Keratinocyte (primary cell): ENCODE results near the gene CD96. TPM values are rescaled to one million over a fixed set of nuclear protein-coding genes. Genes with fewer than 3 reads are reported as not detected.
A peak's percentile ranks its signal among the peaks of the same experiment; 100 is the strongest.

ENCODE experiments used
- DNase-seq: peaks from one replicate; pipeline ENCODE4 v3.0.0-alpha.2; 2011; ENCODE audit warnings: low read depth, missing footprints, low spot score
- FAIRE-seq: peaks from 2 replicates; lab custom pipeline; 2011; peaks lifted over from hg19 to GRCh38; lab: Jason Lieb, UNC
- H2AFZ ChIP-seq: 2 replicates; pipeline ENCODE4 v1.6.0; 2012; ENCODE audit warnings: low read length, control low read depth, inconsistent platforms; ENCODE audit not compliant: control insufficient read depth
- H3K27ac ChIP-seq: 2 replicates; pipeline ENCODE4 v1.5.1; 2011; ENCODE audit warnings: low read length; ENCODE audit not compliant: control insufficient read depth, insufficient read depth
- H3K27me3 ChIP-seq: 3 replicates; pipeline ENCODE4 v1.6.0; 2011; ENCODE audit warnings: low read length; ENCODE audit not compliant: control insufficient read depth, insufficient read depth; ENCODE audit errors: extremely low read depth
- H3K36me3 ChIP-seq, 2 experiments: 2 replicates in 1 of 2; 3 replicates in 1 of 2; pipeline ENCODE4 v1.5.1; 2011; ENCODE audit warnings: low read length in 2 of 2, mild to moderate bottlenecking in 1 of 2; ENCODE audit not compliant: control insufficient read depth in 2 of 2, insufficient read depth in 2 of 2; ENCODE audit errors: extremely low read depth in 1 of 2
- H3K4me1 ChIP-seq: 3 replicates; pipeline ENCODE4 v1.5.1; 2011; ENCODE audit warnings: low read length; ENCODE audit not compliant: control insufficient read depth, insufficient read depth; ENCODE audit errors: extremely low read depth
- H3K4me2 ChIP-seq: 3 replicates; pipeline ENCODE4 v1.6.0; 2011; ENCODE audit warnings: low read depth, low read length; ENCODE audit not compliant: control insufficient read depth, insufficient read depth; ENCODE audit errors: extremely low read depth
- H3K4me3 ChIP-seq, 3 experiments: fragments of 200-600 bp in 1 of 3; sonication (generic) in 1 of 3; 2 replicates in 2 of 3; 3 replicates in 1 of 3; pipeline ENCODE4 v1.5.1; 2011 to 2016; ENCODE audit warnings: low read length in 3 of 3, mild to moderate bottlenecking in 3 of 3, control low read depth in 2 of 3, inconsistent platforms in 1 of 3, low read depth in 1 of 3, mixed read lengths in 1 of 3, mixed run types in 1 of 3, moderate library complexity in 1 of 3; ENCODE audit not compliant: control insufficient read depth in 2 of 3, insufficient read depth in 2 of 3; ENCODE audit errors: extremely low read depth in 1 of 3
- H3K79me2 ChIP-seq: 2 replicates; pipeline ENCODE4 v1.6.0; 2012; ENCODE audit warnings: low read length; ENCODE audit not compliant: control insufficient read depth, insufficient read depth
- H3K9ac ChIP-seq: 3 replicates; pipeline ENCODE4 v1.6.0; 2011; ENCODE audit warnings: low read length; ENCODE audit not compliant: control insufficient read depth, insufficient read depth; ENCODE audit errors: extremely low read depth
- H3K9me1 ChIP-seq: 3 replicates; pipeline ENCODE4 v1.6.0; 2011; ENCODE audit warnings: low read length; ENCODE audit not compliant: control insufficient read depth, insufficient read depth; ENCODE audit errors: extremely low read depth
- H3K9me3 ChIP-seq: 2 replicates; pipeline ENCODE4 v1.5.1; 2012; ENCODE audit warnings: low read depth, low read length; ENCODE audit not compliant: control insufficient read depth
- H4K20me1 ChIP-seq: 3 replicates; pipeline ENCODE4 v1.6.0; 2011; ENCODE audit warnings: low read length; ENCODE audit not compliant: control insufficient read depth, insufficient read depth; ENCODE audit errors: extremely low read depth
- CTCF ChIP-seq, 3 experiments: IDR thresholded peaks in 1 of 3; conservative IDR thresholded peaks in 1 of 3; optimal IDR thresholded peaks in 1 of 3; 2 replicates in 2 of 3; 3 replicates in 1 of 3; pipeline versions ENCODE3 to v1.5.1; 2011; ENCODE audit warnings: low read length in 3 of 3, mild to moderate bottlenecking in 3 of 3, moderate library complexity in 2 of 3, control low read depth in 1 of 3, inconsistent platforms in 1 of 3; ENCODE audit not compliant: insufficient read depth in 2 of 3; ENCODE audit errors: extremely low read depth in 1 of 3
- EZH2 ChIP-seq: IDR thresholded peaks from one replicate; pipeline ENCODE4 v1.6.1; 2012; ENCODE audit warnings: inconsistent platforms, mild to moderate bottlenecking, low read length, moderate library complexity
- dilution Hi-C: fragments of 300-500 bp; cut with MboI; formaldehyde crosslinking; loops from one replicate; pipeline ENCODE4 v1.7.0; 2020; ENCODE audit warnings: low sequenced_read_pairs; ENCODE audit not compliant: extremely low pct_ligation_motif_present
- polyA plus RNA-seq, 5 experiments: library from polyadenylated mRNA; depleted of rRNA in 3 of 5; stranded (reverse) in 3 of 5; stranded (forward) in 1 of 5; unstranded in 1 of 5; fragments of >200 nt; gene quantifications; 1 replicate in 1 of 5; 2 replicates in 3 of 5; 3 replicates in 1 of 5; pipeline versions ENCODE4 v1.2.1 to v1.2.3, GENCODE V29; 2011 to 2012; ENCODE audit warnings: missing spikeins in 2 of 5, low read depth in 1 of 5, low replicate concordance in 1 of 5

Gene CD96
- polyA plus RNA-seq, 1 donor (not counting 4 experiments of a cell fraction or from before 2014, with no cell fraction given): 0.13 TPM

DNA sequence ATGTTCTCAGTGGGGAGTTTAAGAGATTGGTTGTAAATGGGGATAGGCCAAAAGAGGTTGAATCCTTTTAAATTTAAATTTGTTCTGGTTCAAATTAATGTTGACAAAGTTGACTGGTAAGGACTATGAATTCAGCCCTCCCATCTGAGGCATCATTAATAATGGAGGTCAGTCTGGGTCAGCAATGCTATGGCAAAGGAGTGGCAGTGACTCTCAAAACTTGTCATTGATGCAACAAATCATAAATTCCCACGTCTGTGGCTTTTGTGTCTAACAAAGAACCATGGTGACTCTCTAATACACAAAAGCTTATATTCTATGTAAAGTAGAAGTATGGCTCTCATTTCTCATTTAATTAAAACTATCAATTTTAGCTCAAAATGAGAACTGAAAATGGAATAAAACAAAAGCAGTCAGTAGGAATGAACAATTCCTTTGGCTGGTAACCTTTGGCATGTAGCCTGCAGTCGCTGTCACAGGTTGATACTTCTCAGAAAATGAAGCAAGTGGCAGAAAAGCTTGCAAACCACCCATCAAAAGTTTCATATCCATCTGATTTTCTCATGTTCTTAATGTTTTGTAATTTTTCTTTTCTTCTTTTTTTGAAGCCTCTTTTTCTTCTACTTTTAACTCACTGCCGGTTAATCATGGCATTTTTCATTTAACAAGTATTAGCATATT lies 65.4 kb downstream of the CD96 start:
- Histone ChIP-seq H3K9me3 (no peaks in the 10 kb centered on the region), H3K36me3 (no peaks in the 10 kb centered on the region), H3K4me3 (no peak overlapping the region), H3K79me2 (no peaks in the 10 kb centered on the region), H3K27ac (no peak overlapping the region), H3K9ac (no peak overlapping the region), H3K4me2 (no peak overlapping the region), H3K9me1 (no peaks in the 10 kb centered on the region), H3K4me1 (peaks cover 40% of the 10 kb centered on the region), H2AFZ (no peak overlapping the region), H3K27me3 (no peaks in the 10 kb centered on the region), H4K20me1 (no peaks in the 10 kb centered on the region)
- FAIRE-seq (no peak), DNase-seq (no peak)
- TF ChIP-seq CTCF (optimal IDR thresholded peaks at IDR 0.05 in 1 of 3, IDR thresholded peaks at IDR 0.05 in 1 of 3, conservative IDR thresholded peaks at IDR 0.05 in 1 of 3; ENCODE audit: extremely low read depth in 1 of 3, insufficient read depth in 2 of 3, low read length in 3 of 3) (no peak), EZH2 (no peak)
- dilution Hi-C loops: no loop called here

DNA sequence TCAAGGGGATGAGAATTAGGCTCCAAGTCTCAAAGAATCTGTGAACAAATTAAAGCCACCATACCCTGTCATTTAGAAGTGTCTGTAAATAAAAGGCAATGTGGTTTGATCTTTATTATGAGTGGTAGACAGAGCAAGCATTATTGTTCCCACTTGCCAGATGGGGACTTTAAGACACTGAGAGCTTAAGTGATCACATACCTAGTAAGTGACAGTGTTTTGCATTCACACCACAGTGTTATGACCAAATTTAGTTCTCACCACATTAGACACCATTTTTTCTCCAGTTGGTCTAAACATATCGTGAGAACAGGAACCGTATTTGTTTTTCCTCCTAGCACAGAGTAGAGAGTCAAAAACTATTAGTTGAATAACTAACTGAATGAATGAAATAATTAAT lies 66.4 kb downstream of the CD96 start:
- Histone ChIP-seq H3K4me2 (no peak overlapping the region), H3K36me3 (no peaks in the 10 kb centered on the region), H3K79me2 (no peaks in the 10 kb centered on the region), H3K9ac (no peak overlapping the region), H3K4me3 (no peak overlapping the region), H3K27ac (no peak overlapping the region), H3K27me3 (no peaks in the 10 kb centered on the region), H3K9me1 (no peaks in the 10 kb centered on the region), H4K20me1 (no peaks in the 10 kb centered on the region), H3K4me1 (peaks cover 40% of the 10 kb centered on the region), H2AFZ (peak overlapping the region; percentile 24), H3K9me3 (no peaks in the 10 kb centered on the region)
- no peak for DNase-seq
- dilution Hi-C loops: no loop called here
- FAIRE-seq: no peak
- TF ChIP-seq CTCF (optimal IDR thresholded peaks at IDR 0.05 in 1 of 3, IDR thresholded peaks at IDR 0.05 in 1 of 3, conservative IDR thresholded peaks at IDR 0.05 in 1 of 3; ENCODE audit: extremely low read depth in 1 of 3, insufficient read depth in 2 of 3, low read length in 3 of 3) (no peak), EZH2 (no peak)
